Upper lobe of right lung (tissue), 1 donor: ENCODE measurements around the gene MYH11. TPM values are rescaled to one million over a fixed set of nuclear protein-coding genes. Genes with fewer than 3 reads are reported as not detected.
"Not testable (repeated sequence)": the region's sequence is repeated elsewhere in the genome, so short reads cannot be mapped to it uniquely, and the experiment has no call there.

Experiments used
- ATAC-seq: fragments of 200-7000 bp; cut with Tn5 transposase; one replicate; pipeline ENCODE4 v1.9.1; 2020; ENCODE audit warnings: mild to moderate bottlenecking, moderate library complexity
- DNase-seq: peaks from one replicate; pipeline ENCODE4 v3.0.0-alpha.2; 2020
- H3K27ac ChIP-seq: fragments of 200-600 bp; one replicate; pipeline ENCODE4 v1.8.0; 2022
- H3K27me3 ChIP-seq: fragments of 200-600 bp; one replicate; pipeline ENCODE4 v1.8.0; 2022; ENCODE audit warnings: mild to moderate bottlenecking
- H3K36me3 ChIP-seq: fragments of 200-600 bp; one replicate; pipeline ENCODE4 v1.8.0; 2022
- H3K4me1 ChIP-seq: fragments of 200-600 bp; one replicate; pipeline ENCODE4 v1.8.0; 2022
- H3K4me3 ChIP-seq: fragments of 200-600 bp; one replicate; pipeline ENCODE4 v1.8.0; 2022; ENCODE audit warnings: mild to moderate bottlenecking
- H3K9me3 ChIP-seq: fragments of 200-600 bp; one replicate; pipeline ENCODE4 v1.8.0; 2022
- intact Hi-C: fragments of 100-400 bp; cut with DNase I; formaldehyde crosslinking; loops from one replicate; pipeline ENCODE4 v1.11.0; 2022
- total RNA-seq: library from RNA; stranded (reverse); fragmentation: NEBNext Ultra II Directional; extraction: Animal tissue kit (Norgen Biotek cat#: 25700); gene quantifications from one replicate; pipeline ENCODE4 v1.2.1, GENCODE V29; 2021
- TF ChIP-seq, protein P1 (sequence below): fragments of 200-600 bp; IDR thresholded peaks from one replicate; pipeline ENCODE4 v1.8.0; 2022; ENCODE audit warnings: antibody characterized with exemption
- donor health status: DM: no; HTN: yes; CAD: no; lungs with severe emphysema.

Gene MYH11
- total RNA-seq, 1 donor from 2014 or later = 106 TPM

DNA sequence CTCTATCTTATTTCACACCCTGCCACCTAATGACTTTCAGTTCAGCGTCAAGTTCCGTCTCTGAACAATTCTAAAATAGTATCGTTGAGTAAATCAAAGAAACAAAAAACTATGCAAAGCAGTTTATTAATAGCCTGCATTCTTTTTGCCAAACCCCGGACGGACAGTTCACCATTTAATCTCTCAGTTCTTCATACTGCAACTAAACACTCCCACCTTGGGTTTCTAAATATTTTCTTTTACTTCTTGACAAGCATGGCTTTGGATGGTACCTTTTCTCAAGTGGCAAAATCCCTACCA, 1.2 kb downstream of the MYH11 start:
- intact Hi-C loops = no loop called here

DNA sequence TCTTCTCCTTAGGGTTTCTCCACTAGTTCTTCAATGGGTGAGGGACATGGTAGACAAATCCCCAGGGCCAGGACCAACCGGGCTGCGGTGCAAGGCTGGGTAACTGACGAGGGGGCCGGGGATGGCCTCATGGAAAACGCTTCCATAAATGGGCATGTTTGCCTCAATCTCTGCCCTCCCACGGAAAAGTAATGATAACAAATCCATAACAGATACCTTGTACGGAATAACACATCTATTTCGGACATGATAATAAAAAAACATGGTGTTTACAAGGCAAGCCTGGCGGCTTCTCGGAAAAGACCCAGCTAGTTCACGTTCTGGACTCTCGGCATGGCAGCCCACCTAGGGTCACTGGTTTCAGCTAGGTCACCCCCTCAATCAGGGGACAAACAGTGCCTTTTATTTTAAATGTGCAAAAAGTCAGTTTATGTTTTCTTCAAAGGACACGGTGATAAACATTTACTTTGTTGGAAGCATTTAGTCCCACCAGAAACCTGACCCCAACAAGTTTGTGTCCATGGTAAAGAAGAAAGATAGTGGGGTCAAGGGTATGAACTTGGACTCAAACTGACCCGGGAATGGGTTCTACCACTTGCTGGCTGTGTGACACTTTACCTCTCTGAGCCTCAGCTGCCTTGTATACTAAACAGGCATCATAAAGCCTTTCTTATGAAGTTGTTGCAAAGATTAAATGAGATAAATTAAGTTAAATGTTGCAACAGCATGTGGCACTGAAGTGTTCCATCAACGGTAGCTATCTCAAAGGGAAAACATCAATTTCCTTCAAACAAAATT, 1.7 kb downstream of the MYH11 start:
- ATAC-seq = no peak
- DNase-seq = no peak
- intact Hi-C loops = no loop called here

More for the DNA sequence above, 1.2 kb downstream of the MYH11 start:
- H3K27me3 ChIP-seq = peaks cover 18% of the 10 kb centered on the region
- peaks cover 13% of the 10 kb centered on the region for H3K4me1 ChIP-seq
- H3K36me3 ChIP-seq = no peaks in the 10 kb centered on the region
- no peak for DNase-seq
- peak overlapping the region; percentile 30 for H3K27ac ChIP-seq
- H3K9me3 ChIP-seq = no peaks in the 10 kb centered on the region
- H3K4me3 ChIP-seq = peak overlapping the region; percentile 45
- TF ChIP-seq, protein P1, sequence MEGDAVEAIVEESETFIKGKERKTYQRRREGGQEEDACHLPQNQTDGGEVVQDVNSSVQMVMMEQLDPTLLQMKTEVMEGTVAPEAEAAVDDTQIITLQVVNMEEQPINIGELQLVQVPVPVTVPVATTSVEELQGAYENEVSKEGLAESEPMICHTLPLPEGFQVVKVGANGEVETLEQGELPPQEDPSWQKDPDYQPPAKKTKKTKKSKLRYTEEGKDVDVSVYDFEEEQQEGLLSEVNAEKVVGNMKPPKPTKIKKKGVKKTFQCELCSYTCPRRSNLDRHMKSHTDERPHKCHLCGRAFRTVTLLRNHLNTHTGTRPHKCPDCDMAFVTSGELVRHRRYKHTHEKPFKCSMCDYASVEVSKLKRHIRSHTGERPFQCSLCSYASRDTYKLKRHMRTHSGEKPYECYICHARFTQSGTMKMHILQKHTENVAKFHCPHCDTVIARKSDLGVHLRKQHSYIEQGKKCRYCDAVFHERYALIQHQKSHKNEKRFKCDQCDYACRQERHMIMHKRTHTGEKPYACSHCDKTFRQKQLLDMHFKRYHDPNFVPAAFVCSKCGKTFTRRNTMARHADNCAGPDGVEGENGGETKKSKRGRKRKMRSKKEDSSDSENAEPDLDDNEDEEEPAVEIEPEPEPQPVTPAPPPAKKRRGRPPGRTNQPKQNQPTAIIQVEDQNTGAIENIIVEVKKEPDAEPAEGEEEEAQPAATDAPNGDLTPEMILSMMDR = no peak
- ATAC-seq = no peak

DNA sequence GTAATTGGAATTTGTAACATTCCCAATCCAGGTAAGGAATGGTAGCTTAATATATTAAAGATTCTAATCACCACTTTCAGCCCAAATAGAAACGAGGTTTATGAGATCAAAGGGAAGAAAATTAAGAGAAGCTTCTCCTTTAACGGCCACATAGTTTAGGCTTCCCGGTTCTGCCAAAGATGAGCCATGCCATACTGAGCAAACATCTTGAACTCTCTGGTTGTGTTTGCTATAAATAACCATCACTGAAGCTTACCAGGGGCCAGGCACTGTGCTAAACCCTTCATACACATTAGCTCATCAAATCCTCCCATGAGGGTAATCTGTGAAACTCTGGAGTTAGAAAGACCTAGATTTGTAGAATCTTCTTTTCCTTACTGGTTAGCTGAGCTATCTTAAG, 2.8 kb downstream of the MYH11 start:
- DNase-seq (no peak), ATAC-seq (no peak)
- Histone ChIP-seq H3K4me3 (peak overlapping the region; percentile 45), H3K27ac (peak overlapping the region; percentile 24), H3K36me3 (no peaks in the 10 kb centered on the region), H3K4me1 (peaks cover 13% of the 10 kb centered on the region), H3K27me3 (peaks cover 18% of the 10 kb centered on the region), H3K9me3 (no peaks in the 10 kb centered on the region)
- intact Hi-C loops = no loop called here
- TF ChIP-seq, protein P1 = no peak

More for the DNA sequence above, 1.7 kb downstream of the MYH11 start:
- Histone ChIP-seq H3K4me3 (peak overlapping the region; percentile 45), H3K9me3 (no peaks in the 10 kb centered on the region), H3K27me3 (peaks cover 18% of the 10 kb centered on the region), H3K4me1 (peaks cover 13% of the 10 kb centered on the region), H3K36me3 (no peaks in the 10 kb centered on the region), H3K27ac (peak overlapping the region; percentile 30)
- TF ChIP-seq, protein P1 = no peak

DNA sequence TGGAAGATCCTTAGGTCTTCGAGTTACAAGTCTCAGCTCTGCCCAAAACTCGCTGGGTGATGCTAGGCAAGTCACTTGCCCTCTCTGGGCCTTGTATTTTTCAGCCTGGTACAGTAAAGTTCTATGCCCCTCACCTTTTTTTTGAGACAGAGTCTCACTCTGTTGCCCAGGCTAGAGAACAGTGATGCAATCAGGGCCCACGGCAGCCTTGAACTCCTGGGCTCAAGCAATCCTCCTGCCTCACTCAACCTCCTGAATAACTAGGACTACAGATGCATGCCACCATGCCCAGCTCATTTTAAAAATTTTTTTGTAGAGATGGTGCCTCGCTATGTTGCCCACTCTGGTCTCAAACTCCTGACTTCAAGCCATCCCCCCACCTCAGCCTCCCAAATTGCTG, 3.8 kb downstream of the MYH11 start:
- no peak for DNase-seq
- peaks cover 18% of the 10 kb centered on the region for H3K27me3 ChIP-seq
- H3K27ac ChIP-seq = no peak overlapping the region
- TF ChIP-seq, protein P1 = no peak
- peak overlapping the region; percentile 45 for H3K4me3 ChIP-seq
- H3K4me1 ChIP-seq = peaks cover 13% of the 10 kb centered on the region
- no peak for ATAC-seq
- H3K9me3 ChIP-seq = no peaks in the 10 kb centered on the region
- no peaks in the 10 kb centered on the region for H3K36me3 ChIP-seq
- intact Hi-C loops = no loop called here

DNA sequence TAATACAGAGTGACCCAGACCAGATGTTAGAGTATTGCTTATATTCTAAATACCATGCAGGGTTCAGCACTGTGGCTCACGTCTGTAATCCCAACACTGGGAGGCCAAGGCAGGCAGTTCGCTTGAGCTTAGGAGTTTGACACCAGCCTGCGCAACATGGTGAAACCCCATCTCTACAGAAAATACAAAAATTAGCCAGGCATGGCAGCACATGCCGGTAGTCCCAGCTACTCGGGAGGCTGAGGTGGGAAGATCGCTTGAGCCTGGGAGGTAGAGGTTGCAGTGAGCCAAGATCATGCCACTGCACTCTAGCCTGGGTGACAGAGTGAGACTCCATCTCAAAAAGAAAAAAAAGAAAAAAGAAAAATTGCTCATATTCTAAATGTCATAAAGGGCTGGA, 6.3 kb downstream of the MYH11 start:
- H3K27ac ChIP-seq, H3K36me3 ChIP-seq, ATAC-seq, DNase-seq, H3K4me3 ChIP-seq, H3K4me1 ChIP-seq, H3K27me3 ChIP-seq, H3K9me3 ChIP-seq, intact Hi-C loops: not testable (repeated sequence)

DNA sequence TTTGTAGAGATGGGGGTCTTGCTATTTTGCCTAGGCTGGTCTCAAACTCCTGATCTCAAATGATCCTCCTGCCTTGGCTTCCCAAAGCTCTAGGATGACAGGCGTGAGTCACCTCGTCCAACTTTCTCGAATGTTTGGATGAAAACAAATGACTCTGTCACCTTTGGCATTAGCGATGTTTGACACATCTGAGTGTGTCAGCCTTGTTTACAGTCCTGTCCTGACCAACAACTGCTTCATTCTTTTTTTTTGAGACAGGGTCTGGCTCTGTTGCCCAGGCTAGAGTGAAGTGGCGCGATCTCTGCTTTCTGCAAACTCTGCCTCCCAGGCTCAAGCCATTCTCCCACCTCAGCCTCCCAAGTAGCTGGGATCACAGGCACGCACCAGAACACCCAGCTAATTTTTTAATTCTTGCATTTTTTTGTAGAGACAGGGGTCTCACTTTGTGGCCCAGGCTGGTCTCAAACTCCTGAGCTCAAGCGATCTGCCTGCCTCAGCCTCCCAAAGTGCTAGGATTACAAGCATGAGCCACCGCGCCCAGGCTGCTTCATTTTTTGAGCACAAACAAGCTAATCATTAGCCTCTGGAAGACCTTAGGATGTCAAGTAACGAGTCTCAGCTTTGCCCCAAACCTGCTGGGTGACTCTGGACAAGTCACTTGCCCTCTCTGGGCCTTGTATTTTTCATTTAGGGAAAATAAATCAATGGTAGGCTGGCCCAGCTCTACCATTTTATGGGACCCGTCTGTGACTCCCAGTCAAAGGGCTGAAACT, 7.4 kb downstream of the MYH11 start:
- DNase-seq = no peak
- Histone ChIP-seq H3K4me1 (peaks cover 4% of the 10 kb centered on the region), H3K27me3 (no peaks in the 10 kb centered on the region), H3K9me3 (no peaks in the 10 kb centered on the region), H3K36me3 (no peaks in the 10 kb centered on the region), H3K4me3 (no peak overlapping the region), H3K27ac (no peak overlapping the region)
- intact Hi-C loops = no loop called here
- TF ChIP-seq, protein P1 = no peak
- no peak for ATAC-seq
